Spleen (tissue), 11 donors: Measurements from ENCODE around the gene PVR. TPM values are rescaled to one million over a fixed set of nuclear protein-coding genes. Genes with fewer than 3 reads are reported as not detected.

ENCODE experiments used
- DNase-seq: peaks from one replicate; pipeline ENCODE4 v3.0.0-alpha.2; 2020
- H3K27ac ChIP-seq, 8 donors: fragments of 200-600 bp; sonication (generic) in 7 of 8; 1 replicate in 4 of 8; 2 replicates in 4 of 8; pipeline versions ENCODE4 v1.5.0 to v1.8.0; 2016 to 2021; ENCODE audit warnings: inconsistent platforms in 4 of 8, mild to moderate bottlenecking in 4 of 8, moderate library complexity in 1 of 8
- H3K27me3 ChIP-seq, 7 donors: fragments of 200-600 bp; sonication (generic) in 6 of 7; replicated peaks in 1 of 7; 1 replicate in 4 of 7; 2 replicates in 3 of 7; pipeline versions ENCODE4 v1.5.0 to v1.8.0; 2016 to 2021; ENCODE audit warnings: inconsistent platforms in 3 of 7, mild to moderate bottlenecking in 1 of 7
- H3K36me3 ChIP-seq, 6 donors: fragments of 200-600 bp; sonication (generic) in 5 of 6; 1 replicate in 4 of 6; 2 replicates in 2 of 6; pipeline versions ENCODE4 v1.5.0 to v1.8.0; 2016 to 2021; ENCODE audit warnings: inconsistent platforms in 2 of 6
- H3K4me1 ChIP-seq, 6 donors: fragments of 200-600 bp; sonication (generic) in 5 of 6; 1 replicate in 3 of 6; 2 replicates in 3 of 6; pipeline versions ENCODE4 v1.5.0 to v1.8.0; 2016 to 2021; ENCODE audit warnings: inconsistent platforms in 3 of 6
- H3K4me3 ChIP-seq, 8 donors: fragments of 200-600 bp; sonication (generic) in 7 of 8; 1 replicate in 4 of 8; 2 replicates in 4 of 8; pipeline versions ENCODE4 v1.5.0 to v1.8.0; 2016 to 2021; ENCODE audit warnings: inconsistent platforms in 4 of 8, mild to moderate bottlenecking in 4 of 8, moderate library complexity in 2 of 8
- H3K9me3 ChIP-seq, 8 donors: fragments of 200-600 bp; sonication (generic) in 7 of 8; 1 replicate in 4 of 8; 2 replicates in 4 of 8; pipeline versions ENCODE4 v1.5.0 to v1.8.0; 2016 to 2021; ENCODE audit warnings: inconsistent platforms in 4 of 8
- CTCF ChIP-seq, 11 experiments: fragments of 200-600 bp in 7 of 11; fragments of 450-650 bp in 4 of 11; sonication (generic) in 4 of 11; IDR thresholded peaks in 8 of 11; conservative IDR thresholded peaks in 3 of 11; 1 replicate in 7 of 11; 2 replicates in 4 of 11; pipeline versions ENCODE4 v1.4.0 to v1.8.0; 2016 to 2021; ENCODE audit warnings: antibody characterized with exemption in 11 of 11, inconsistent platforms in 4 of 11, mild to moderate bottlenecking in 1 of 11
- POLR2A ChIP-seq, 3 donors: fragments of 450-650 bp; IDR thresholded peaks; one replicate each; pipeline ENCODE4 v1.5.1; 2017; ENCODE audit warnings: antibody characterized with exemption in 3 of 3, mild to moderate bottlenecking in 1 of 3
- POLR2AphosphoS5 ChIP-seq, 3 donors: sonication (generic); formaldehyde crosslinking; IDR thresholded peaks; one replicate each; pipeline ENCODE4 v1.5.1; 2017; ENCODE audit warnings: antibody characterized with exemption in 3 of 3
- WGBS, 5 donors: extraction: QIAGEN DNeasy Blood & Tissue Kit in 3 of 5; methylation state at CpG; one replicate each; pipeline versions ENCODE4 v1.1.5 to v1.1.7; 2013 to 2018; 5-methylcytosine and 5-hydroxymethylcytosine counted together
- intact Hi-C: fragments of 100-400 bp; cut with DNase I; formaldehyde crosslinking; loops from one replicate; pipeline ENCODE4 v1.15.0; 2023; ENCODE audit warnings: low total_unique reads
- polyA plus RNA-seq, 3 donors: library from polyadenylated mRNA; stranded (reverse); fragments of 200-250 nt; gene quantifications; one replicate each; pipeline ENCODE4 v1.2.1, GENCODE V29; 2013
- total RNA-seq, 7 donors: library from RNA; depleted of rRNA in 3 of 7; stranded (reverse); fragments of >200 nt in 3 of 7; fragmentation: NEBNext Ultra II Directional in 4 of 7; extraction: Animal tissue kit (Norgen Biotek cat#: 25700) in 4 of 7; gene quantifications; one replicate each; pipeline versions ENCODE4 v1.1.0 to v1.2.1, GENCODE V29; 2016 to 2021
- donor health status: healthy with polysubstance abuse.
- donor health status: DM: no; HTN: no; CAD: no; lungs with moderate emphysema.
- donor health status: DM: no; HTN: no; CAD: no.
- donor health status: Bipolar disorder and iron deficiency.
- donor health status: healthy.
- donor health status: DM: no; HTN: no; CAD: no.
- donor health status: DM: yes; HTN: yes; CAD: no.

Gene PVR
- total and polyA plus RNA-seq, 10 donors: 2.0 to 18.4 (median 12.8) TPM

- no peak overlapping the region for H3K27ac ChIP-seq
- H3K27me3 ChIP-seq: no peaks in the 10 kb centered on the region
- no peaks in the 10 kb centered on the region for H3K36me3 ChIP-seq
- H3K4me3 ChIP-seq: no peak overlapping the region
- intact Hi-C loops: no loop called here
- no peaks in the 10 kb centered on the region for H3K9me3 ChIP-seq
- TF ChIP-seq POLR2AphosphoS5 (IDR thresholded peaks at IDR 0.05): no peak
- no peak for TF ChIP-seq CTCF (IDR thresholded peaks at IDR 0.05 in 8 of 11, conservative IDR thresholded peaks at IDR 0.05 in 3 of 11)
- no peak for TF ChIP-seq POLR2A (IDR thresholded peaks at IDR 0.05)
- 79 to 95% (median 84%) methylated on average over 4 of the region's 4 CpGs for WGBS, 5 donors
- no peak for DNase-seq
- H3K4me1 ChIP-seq: peaks cover 0 to 3% (median 0%) of the 10 kb centered on the region in 6 donors
Observed at GRCh38 chr19:44673510-44673909, 29.8 kb downstream of the PVR start.

- whole genome bisulfite sequencing, 5 donors: 86 to 96% (median 91%) methylated on average over 6 of the region's 6 CpGs
- no peak for TF ChIP-seq POLR2AphosphoS5 (IDR thresholded peaks at IDR 0.05)
- TF ChIP-seq CTCF (IDR thresholded peaks at IDR 0.05 in 8 of 11, conservative IDR thresholded peaks at IDR 0.05 in 3 of 11): no peak
- TF ChIP-seq POLR2A (IDR thresholded peaks at IDR 0.05): no peak
- Histone ChIP-seq H3K27ac (no peak overlapping the region), H3K36me3 (no peaks in the 10 kb centered on the region), H3K4me1 (peaks cover 0 to 3% (median 0%) of the 10 kb centered on the region in 6 donors), H3K4me3 (no peak overlapping the region), H3K27me3 (no peaks in the 10 kb centered on the region), H3K9me3 (no peaks in the 10 kb centered on the region)
- DNase-seq: no peak
- intact Hi-C loops: no loop called here
Observed at GRCh38 chr19:44675521-44675920, 31.8 kb downstream of the PVR start.

- WGBS, 5 donors: 65 to 80% (median 70%) methylated on average over 8 of the region's 8 CpGs
- no peaks in the 10 kb centered on the region for H3K36me3 ChIP-seq
- TF ChIP-seq CTCF (IDR thresholded peaks at IDR 0.05 in 8 of 11, conservative IDR thresholded peaks at IDR 0.05 in 3 of 11) (no peak), POLR2A (IDR thresholded peaks at IDR 0.05) (no peak), POLR2AphosphoS5 (IDR thresholded peaks at IDR 0.05) (no peak)
- H3K27ac ChIP-seq: peak overlapping the region in 3 of 8 donors; percentile 14 to 49 (median 23)
- no peaks in the 10 kb centered on the region for H3K27me3 ChIP-seq
- H3K4me3 ChIP-seq: no peak overlapping the region
- H3K4me1 ChIP-seq: peaks cover 0 to 3% (median 0%) of the 10 kb centered on the region in 6 donors
- intact Hi-C loops: no loop called here
- no peaks in the 10 kb centered on the region for H3K9me3 ChIP-seq
- no peak for DNase-seq
Observed at GRCh38 chr19:44677019-44677811, 33.5 kb downstream of the PVR start.

- intact Hi-C loops: no loop called here
- H3K4me3 ChIP-seq: no peak overlapping the region
- H3K27me3 ChIP-seq: no peaks in the 10 kb centered on the region
- H3K36me3 ChIP-seq: no peaks in the 10 kb centered on the region
- no peak for DNase-seq
- peaks cover 3 to 35% (median 22%) of the 10 kb centered on the region in 6 donors for H3K4me1 ChIP-seq
- H3K27ac ChIP-seq: no peak overlapping the region
- H3K9me3 ChIP-seq: no peaks in the 10 kb centered on the region
- TF ChIP-seq POLR2A (IDR thresholded peaks at IDR 0.05) (no peak), POLR2AphosphoS5 (IDR thresholded peaks at IDR 0.05) (no peak), CTCF (IDR thresholded peaks at IDR 0.05 in 8 of 11, conservative IDR thresholded peaks at IDR 0.05 in 3 of 11) (no peak)
Observed at GRCh38 chr19:44680536-44680935, 36.8 kb downstream of the PVR start.
